ENCODE results near the gene ADGRL1. TPM values are rescaled to one million over a fixed set of nuclear protein-coding genes. Genes with fewer than 3 reads are reported as not detected.

ADGRL1 gene
- total and polyA plus RNA-seq, 10 of the 15 experiments (the other 5 are each of a cell fraction or from before 2014, with no cell fraction given): 0.05 to 4.8 (median 0.71) TPM

DNA sequence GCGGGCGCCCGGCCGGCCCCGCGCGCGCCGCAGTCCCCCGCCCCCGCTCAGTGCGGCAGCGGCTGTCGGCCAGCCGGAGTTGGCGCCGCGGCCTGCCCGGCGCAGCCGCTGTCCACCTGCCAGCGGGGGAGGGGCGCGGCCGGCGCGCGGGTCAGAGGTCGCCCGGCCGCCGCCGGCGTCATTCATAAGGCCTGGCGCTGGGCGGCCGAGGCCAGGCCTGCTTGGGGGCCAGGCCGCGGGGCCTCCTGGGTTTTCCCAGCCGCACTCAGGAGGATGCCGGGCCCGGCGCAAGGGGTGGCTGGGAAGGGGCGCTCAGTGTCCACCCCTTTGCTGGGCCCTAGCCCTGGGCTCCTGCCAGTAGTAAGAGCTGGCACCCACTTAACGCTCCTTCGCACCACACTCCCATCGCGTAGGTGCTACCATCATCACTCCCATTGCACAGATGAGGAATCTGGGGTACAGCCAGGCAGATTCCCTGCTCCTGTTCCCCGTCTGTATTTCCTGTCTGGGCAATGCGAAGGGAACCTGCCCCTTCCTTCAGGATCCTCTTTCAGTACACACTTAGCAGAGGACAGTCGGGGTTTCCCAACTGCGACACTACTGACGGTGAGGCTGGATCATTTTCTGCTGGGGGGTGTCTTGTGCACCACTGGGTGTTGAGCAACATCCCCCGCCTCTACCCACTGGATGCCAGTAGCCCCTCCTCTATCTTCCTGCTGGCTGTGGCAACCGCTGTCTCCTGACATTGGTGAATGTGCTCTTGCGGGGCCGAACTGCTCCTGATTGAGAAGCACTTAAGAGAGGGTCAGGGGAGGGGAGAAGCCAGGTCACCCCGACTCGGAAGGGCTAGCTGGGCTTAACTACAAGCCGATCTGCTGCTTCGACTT is 87.6 kb downstream of the ADGRL1 start (continued):
- TF ChIP-seq TCF3 (IDR thresholded peaks at IDR 0.05; ENCODE audit: borderline replicate concordance, insufficient read depth, low read depth, low read length) (0 out of 2 replicates have a peak, but pooled peaks have one; percentile 15), TCF7 (IDR thresholded peaks at IDR 0.05; ENCODE audit: borderline replicate concordance) (no peak), HCFC1 (IDR thresholded peaks at IDR 0.05; ENCODE audit: low read length) (peak; percentile 20; the same call in 1 of the 2 replicates), PML (IDR thresholded peaks at IDR 0.05; ENCODE audit: low read length) (no peak), HDAC2 (IDR thresholded peaks at IDR 0.05) (no peak), IKZF1 (conservative IDR thresholded peaks at IDR 0.05) (peak; percentile 61; the same call in 1 of the 2 replicates), BHLHE40 (IDR thresholded peaks at IDR 0.05; ENCODE audit: borderline replicate concordance in 1 of 2, low read depth in 2 of 2, low read length in 1 of 2) (peak in 1 of 2 experiments; percentile 34; a peak in 1 of 4 replicates), ZZZ3 (IDR thresholded peaks at IDR 0.05; ENCODE audit: control insufficient read depth, insufficient read length, low read depth) (no peak), GABPA (IDR thresholded peaks at IDR 0.05; ENCODE audit: low read depth) (no peak), GATAD2B (conservative IDR thresholded peaks at IDR 0.05; ENCODE audit: low read depth) (peak; percentile 87), CEBPB (IDR thresholded peaks at IDR 0.05; ENCODE audit: borderline replicate concordance in 1 of 2, low read depth in 2 of 2, low read length in 2 of 2) (peak in 1 of 2 experiments; percentile 44; a peak in 1 of 4 replicates), NR2F1 (conservative IDR thresholded peaks at IDR 0.05) (peak; percentile 99), YY1 (IDR thresholded peaks at IDR 0.05; ENCODE audit: low read depth, low read length) (peak; percentile 12; the same call in 1 of the 2 replicates), SMARCA5 (IDR thresholded peaks at IDR 0.05) (0 out of 2 replicates have a peak, but pooled peaks have one; percentile 81), FOS (IDR thresholded peaks at IDR 0.05; ENCODE audit: borderline replicate concordance, extremely low read depth, insufficient read length) (no peak), SP1 (IDR thresholded peaks at IDR 0.05; ENCODE audit: low read depth, low read length) (no peak), IKZF2 (IDR thresholded peaks at IDR 0.05) (peak; percentile 41 to 49; a peak in 2 of 4 replicates), NR2C1 (IDR thresholded peaks at IDR 0.05) (peak; percentile 94), TCF12 (IDR thresholded peaks at IDR 0.05; ENCODE audit: low read depth, low read length) (peak; percentile 55; the same call in 1 of the 2 replicates), ZNF207 (IDR thresholded peaks at IDR 0.05; ENCODE audit: borderline replicate concordance) (0 out of 2 replicates have a peak, but pooled peaks have one; percentile 38)
- TF ChIP-seq, protein P1, sequence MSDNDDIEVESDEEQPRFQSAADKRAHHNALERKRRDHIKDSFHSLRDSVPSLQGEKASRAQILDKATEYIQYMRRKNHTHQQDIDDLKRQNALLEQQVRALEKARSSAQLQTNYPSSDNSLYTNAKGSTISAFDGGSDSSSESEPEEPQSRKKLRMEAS (IDR thresholded peaks at IDR 0.05; ENCODE audit: low read depth, low read length): peak; percentile 39; the same call in 1 of the 2 replicates
- TF ChIP-seq, protein P2, sequence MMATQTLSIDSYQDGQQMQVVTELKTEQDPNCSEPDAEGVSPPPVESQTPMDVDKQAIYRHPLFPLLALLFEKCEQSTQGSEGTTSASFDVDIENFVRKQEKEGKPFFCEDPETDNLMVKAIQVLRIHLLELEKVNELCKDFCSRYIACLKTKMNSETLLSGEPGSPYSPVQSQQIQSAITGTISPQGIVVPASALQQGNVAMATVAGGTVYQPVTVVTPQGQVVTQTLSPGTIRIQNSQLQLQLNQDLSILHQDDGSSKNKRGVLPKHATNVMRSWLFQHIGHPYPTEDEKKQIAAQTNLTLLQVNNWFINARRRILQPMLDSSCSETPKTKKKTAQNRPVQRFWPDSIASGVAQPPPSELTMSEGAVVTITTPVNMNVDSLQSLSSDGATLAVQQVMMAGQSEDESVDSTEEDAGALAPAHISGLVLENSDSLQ (IDR thresholded peaks at IDR 0.05): no peak
- TF ChIP-seq, protein P3, sequence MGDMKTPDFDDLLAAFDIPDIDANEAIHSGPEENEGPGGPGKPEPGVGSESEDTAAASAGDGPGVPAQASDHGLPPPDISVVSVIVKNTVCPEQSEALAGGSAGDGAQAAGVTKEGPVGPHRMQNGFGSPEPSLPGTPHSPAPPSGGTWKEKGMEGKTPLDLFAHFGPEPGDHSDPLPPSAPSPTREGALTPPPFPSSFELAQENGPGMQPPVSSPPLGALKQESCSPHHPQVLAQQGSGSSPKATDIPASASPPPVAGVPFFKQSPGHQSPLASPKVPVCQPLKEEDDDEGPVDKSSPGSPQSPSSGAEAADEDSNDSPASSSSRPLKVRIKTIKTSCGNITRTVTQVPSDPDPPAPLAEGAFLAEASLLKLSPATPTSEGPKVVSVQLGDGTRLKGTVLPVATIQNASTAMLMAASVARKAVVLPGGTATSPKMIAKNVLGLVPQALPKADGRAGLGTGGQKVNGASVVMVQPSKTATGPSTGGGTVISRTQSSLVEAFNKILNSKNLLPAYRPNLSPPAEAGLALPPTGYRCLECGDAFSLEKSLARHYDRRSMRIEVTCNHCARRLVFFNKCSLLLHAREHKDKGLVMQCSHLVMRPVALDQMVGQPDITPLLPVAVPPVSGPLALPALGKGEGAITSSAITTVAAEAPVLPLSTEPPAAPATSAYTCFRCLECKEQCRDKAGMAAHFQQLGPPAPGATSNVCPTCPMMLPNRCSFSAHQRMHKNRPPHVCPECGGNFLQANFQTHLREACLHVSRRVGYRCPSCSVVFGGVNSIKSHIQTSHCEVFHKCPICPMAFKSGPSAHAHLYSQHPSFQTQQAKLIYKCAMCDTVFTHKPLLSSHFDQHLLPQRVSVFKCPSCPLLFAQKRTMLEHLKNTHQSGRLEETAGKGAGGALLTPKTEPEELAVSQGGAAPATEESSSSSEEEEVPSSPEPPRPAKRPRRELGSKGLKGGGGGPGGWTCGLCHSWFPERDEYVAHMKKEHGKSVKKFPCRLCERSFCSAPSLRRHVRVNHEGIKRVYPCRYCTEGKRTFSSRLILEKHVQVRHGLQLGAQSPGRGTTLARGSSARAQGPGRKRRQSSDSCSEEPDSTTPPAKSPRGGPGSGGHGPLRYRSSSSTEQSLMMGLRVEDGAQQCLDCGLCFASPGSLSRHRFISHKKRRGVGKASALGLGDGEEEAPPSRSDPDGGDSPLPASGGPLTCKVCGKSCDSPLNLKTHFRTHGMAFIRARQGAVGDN (IDR thresholded peaks at IDR 0.05): peak; percentile 85

Data from GM12878 (cell line).